ENCODE results near the gene TAPBP.

GRCh38 chr6:33330736-33331135 lies 16.9 kb upstream of the TAPBP start:
- TF ChIP-seq CTCF (IDR thresholded peaks at IDR 0.05; ENCODE audit: insufficient read depth, low read length, poor library complexity, severe bottlenecking): no peak
- TF ChIP-seq EZH2phosphoT487 (conservative IDR thresholded peaks at IDR 0.05; ENCODE audit: low read length): no peak

Data from SU-DHL-6 (cell line).